ENCODE results near the gene SPANXC. TPM values are rescaled to one million over a fixed set of nuclear protein-coding genes. Genes with fewer than 3 reads are reported as not detected.
"Not testable (repeated sequence)": the region's sequence is repeated elsewhere in the genome, so short reads cannot be mapped to it uniquely, and the experiment has no call there.

SPANXC gene
- polyA plus RNA-seq (ENCODE audit: insufficient read length in 4 of 4), result not detected

- not testable (repeated sequence) for DNase-seq (ENCODE audit: low read depth in 4 of 4, low spot score in 3 of 4)
Measured at GRCh38 chrX:141242417-141242816, at the start of gene SPANXC. SPANXC (minus strand) TSS chrX:141242517; CDS start chrX:141242457, 60 bp downstream.

- DNase-seq (ENCODE audit: low read depth in 4 of 4, low spot score in 3 of 4), result no peak
Measured at GRCh38 chrX:141279476-141279875, 37.2 kb upstream of the SPANXC start.

GRCh38 chrX:141278306-141278705 is 36.0 kb upstream of the SPANXC start:
- no peak for DNase-seq (ENCODE audit: low read depth in 4 of 4, low spot score in 3 of 4)

- DNase-seq (ENCODE audit: low read depth in 4 of 4, low spot score in 3 of 4), result no peak
Measured at GRCh38 chrX:141258080-141258479, 15.8 kb upstream of the SPANXC start.

- DNase-seq (ENCODE audit: low read depth in 4 of 4, low spot score in 3 of 4), result no peak
Measured at GRCh38 chrX:141221611-141222010, 20.7 kb downstream of the SPANXC start.

GRCh38 chrX:141220342-141221008 is 21.8 kb downstream of the SPANXC start:
- DNase-seq (ENCODE audit: low read depth in 4 of 4, low spot score in 3 of 4), result no peak

GRCh38 chrX:141214196-141214595 is 28.1 kb downstream of the SPANXC start:
- DNase-seq (ENCODE audit: low read depth in 4 of 4, low spot score in 3 of 4), result no peak

GRCh38 chrX:141201962-141202361 is 40.4 kb downstream of the SPANXC start:
- DNase-seq (ENCODE audit: low read depth in 4 of 4, low spot score in 3 of 4), result no peak

Other genes with a start within 250 kb of the SPANXC start
- not detected for gene SPANXB1, start 239.9 kb downstream of the SPANXC start, polyA plus RNA-seq (ENCODE audit: insufficient read length in 4 of 4)
- 10 to 100 TPM; 50.9 to 78.9 (median 75.0) TPM for gene LDOC1, start 65.4 kb downstream of the SPANXC start, polyA plus RNA-seq (ENCODE audit: insufficient read length in 4 of 4)

All from left renal pelvis (tissue), 4 donors.